Right ventricle myocardium superior (tissue), 1 donor: ENCODE measurements around the gene ZNF286A. TPM values are rescaled to one million over a fixed set of nuclear protein-coding genes. Genes with fewer than 3 reads are reported as not detected.
"Not testable (repeated sequence)": the region's sequence is repeated elsewhere in the genome, so short reads cannot be mapped to it uniquely, and the experiment has no call there.

Source experiments
- ATAC-seq: fragments of 200-7000 bp; cut with Tn5 transposase; one replicate; pipeline ENCODE4 v1.9.1; 2020; ENCODE audit warnings: mild to moderate bottlenecking; ENCODE audit not compliant: poor library complexity
- DNase-seq: peaks from one replicate; pipeline ENCODE4 v3.0.0-alpha.2; 2020
- intact Hi-C: fragments of 100-400 bp; cut with DNase I; formaldehyde crosslinking; loops from one replicate; pipeline ENCODE4 v1.11.2; 2022
- total RNA-seq: library from RNA; stranded (reverse); fragmentation: NEBNext Ultra II Directional; extraction: Animal tissue kit (Norgen Biotek cat#: 25700); gene quantifications from one replicate; pipeline ENCODE4 v1.2.1, GENCODE V29; 2021
- donor health status: DM: no; HTN: yes; CAD: no; lungs with severe emphysema.

Gene ZNF286A
- total RNA-seq, 1 donor from 2014 or later: 11.0 TPM

DNA sequence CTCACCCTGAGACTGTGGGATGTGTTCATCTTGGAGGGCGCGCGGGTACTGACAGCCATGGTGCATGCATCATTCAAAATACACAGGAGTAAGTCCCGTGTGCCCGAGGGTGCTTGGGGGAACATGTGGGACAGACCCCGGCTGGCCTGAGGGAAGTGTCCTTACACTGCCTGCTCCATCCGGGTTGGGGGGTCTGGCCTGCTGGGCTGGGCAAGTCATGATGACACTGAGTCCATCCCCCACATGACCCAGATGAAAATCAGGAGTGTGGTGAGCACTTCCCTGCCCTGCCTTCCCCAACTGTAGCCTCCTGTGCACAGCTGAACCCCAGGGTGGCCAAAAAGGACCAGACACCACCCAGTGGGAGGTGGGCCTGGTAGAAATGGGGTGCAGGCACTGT lies 43.4 kb downstream of the ZNF286A start:
- ATAC-seq (no peak), DNase-seq (no peak)
- intact Hi-C loops: no loop called here

DNA sequence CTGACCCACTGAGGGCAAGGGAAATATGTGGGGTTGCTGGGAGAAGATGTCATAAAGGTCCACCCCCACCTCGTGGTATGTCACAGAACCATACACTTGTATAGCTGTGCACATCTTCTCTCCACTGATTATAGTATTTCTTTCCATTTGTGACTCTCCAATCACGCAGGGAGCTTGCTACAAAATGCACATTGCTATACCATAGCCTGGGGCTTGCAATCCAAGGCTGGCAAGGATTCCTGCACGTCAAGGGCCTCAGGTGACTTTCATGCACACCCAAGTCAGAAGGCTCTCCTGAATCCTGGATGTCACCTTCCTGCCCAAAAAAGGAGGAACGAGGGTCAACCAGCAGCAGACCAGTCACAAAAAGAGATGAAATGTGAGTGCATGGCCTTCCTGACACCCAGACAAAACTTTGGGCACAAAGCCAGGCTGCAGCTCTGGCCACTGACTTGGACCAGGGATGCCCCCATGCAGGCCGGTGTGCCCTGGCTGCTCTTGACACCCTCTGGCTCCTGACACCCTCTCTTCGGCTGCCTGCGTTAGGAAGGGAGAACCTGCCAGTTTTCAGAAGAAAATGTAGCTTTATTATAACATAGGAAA lies 44.6 kb downstream of the ZNF286A start:
- ATAC-seq: no peak
- DNase-seq: no peak
- intact Hi-C loops: no loop called here

DNA sequence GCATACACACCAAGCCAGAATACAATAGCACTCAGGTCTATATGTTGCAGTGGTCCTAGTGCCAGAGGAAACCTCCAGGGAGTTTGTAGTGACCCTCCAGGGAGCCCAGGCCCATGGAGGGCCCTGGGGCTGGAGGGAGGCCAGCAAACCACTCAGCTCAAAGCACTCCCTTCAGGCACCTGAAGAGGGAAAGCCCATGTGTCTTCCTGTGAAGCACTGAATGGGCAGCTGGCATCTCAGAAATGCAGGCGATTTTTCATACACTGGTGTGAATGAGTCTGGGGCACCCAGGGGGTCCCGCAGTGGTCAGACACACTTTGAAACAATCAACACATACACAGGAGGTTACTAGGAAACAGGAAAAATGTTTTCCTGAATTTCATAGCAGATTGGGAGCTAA lies 45.3 kb downstream of the ZNF286A start:
- intact Hi-C loops: no loop called here
- ATAC-seq: no peak
- no peak for DNase-seq

DNA sequence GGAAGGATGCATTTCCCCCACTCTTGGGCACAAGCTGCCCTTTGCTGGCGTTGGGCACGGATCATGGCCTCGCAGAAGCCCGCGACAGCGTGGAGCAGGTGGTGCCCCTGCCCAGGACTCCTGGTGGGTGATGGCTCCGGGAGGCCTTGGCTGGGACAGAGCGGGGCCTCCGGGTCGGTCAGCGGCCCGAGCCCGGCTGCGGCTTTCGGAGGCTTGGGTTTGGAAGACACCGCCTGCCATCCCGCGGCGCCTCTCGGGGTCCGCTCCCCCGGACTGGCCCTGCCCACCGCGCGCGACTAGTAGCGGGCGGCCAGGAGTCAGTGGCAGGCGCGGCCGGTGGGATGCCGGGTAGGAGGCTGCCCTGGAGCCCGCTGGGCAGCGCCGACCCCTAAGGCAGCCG lies 49.9 kb downstream of the ZNF286A start:
- intact Hi-C loops, DNase-seq, ATAC-seq: not testable (repeated sequence)

DNA sequence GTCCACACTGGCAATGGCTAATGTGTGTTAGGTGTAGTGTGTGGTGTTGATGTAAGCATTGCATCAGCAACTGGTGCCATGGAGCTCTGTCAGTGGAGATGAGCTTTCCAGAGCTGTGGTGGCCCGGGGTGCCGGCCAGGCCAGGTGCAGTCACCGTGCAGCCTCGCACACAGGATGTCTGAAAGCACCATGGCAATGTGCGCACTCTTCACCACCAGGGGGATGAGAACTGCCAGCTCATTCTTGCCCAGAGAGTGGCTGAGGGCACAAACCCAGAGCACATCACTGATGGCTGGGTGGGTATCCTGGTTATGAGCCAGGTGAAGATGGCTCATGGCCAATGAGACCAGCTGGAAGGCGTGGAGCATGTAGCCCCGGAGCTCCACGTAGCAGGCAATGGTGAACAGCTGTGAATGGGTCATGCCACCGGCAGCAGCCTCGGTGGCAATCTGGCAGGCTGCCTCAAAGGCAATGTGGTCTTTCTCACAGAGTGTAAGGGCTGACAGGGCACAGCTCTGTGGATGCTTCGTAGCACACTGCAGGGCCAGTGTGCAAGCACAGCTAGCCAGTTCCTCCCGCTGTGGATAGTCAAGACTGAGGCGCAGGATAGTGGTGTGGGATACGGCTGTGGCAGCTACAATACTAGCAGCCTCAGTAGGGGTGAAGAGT lies 69.4 kb downstream of the ZNF286A start:
- intact Hi-C loops: not testable (repeated sequence)
- peak; percentile 91 for ATAC-seq

More for the DNA sequence above, 69.4 kb downstream of the ZNF286A start:
- not testable (repeated sequence) for DNase-seq

Other genes with a start within 250 kb of the ZNF286A start
- gene CDRT4, start 232.1 kb upstream of the ZNF286A start, total RNA-seq: 1.9 TPM
- gene TVP23C, start 136.3 kb upstream of the ZNF286A start, total RNA-seq: 2.5 TPM
- 0.48 TPM for gene FBXW10B, start 80.0 kb upstream of the ZNF286A start, total RNA-seq
- 35.1 TPM for gene TRIM16, start 15.4 kb upstream of the ZNF286A start, total RNA-seq
- gene TBC1D26, start 32.5 kb downstream of the ZNF286A start, total RNA-seq: not detected
- 0.46 TPM for gene ADORA2B, start 245.4 kb downstream of the ZNF286A start, total RNA-seq